Right lobe of liver (tissue), 6 donors: ENCODE data around the gene MAN2B2. TPM values are rescaled to one million over a fixed set of nuclear protein-coding genes. Genes with fewer than 3 reads are reported as not detected.

Experiments
- ATAC-seq, 4 donors: fragments of 200-7000 bp; cut with Tn5 transposase; one replicate each; pipeline ENCODE4 v1.9.1; 2020; ENCODE audit warnings: mild to moderate bottlenecking in 4 of 4, moderate library complexity in 4 of 4
- DNase-seq, 3 donors: peaks; one replicate each; pipeline ENCODE4 v3.0.0-alpha.2; 2020
- H3K27ac ChIP-seq, 3 donors: fragments of 200-600 bp; one replicate each; pipeline ENCODE4 v1.8.0; 2022
- H3K27me3 ChIP-seq, 2 donors: fragments of 200-600 bp; one replicate each; pipeline ENCODE4 v1.8.0; 2022
- H3K36me3 ChIP-seq, 4 donors: fragments of 200-600 bp; sonication (generic) in 1 of 4; one replicate each; pipeline versions ENCODE4 v1.5.1 to v1.8.0; 2017 to 2022; ENCODE audit warnings: control low read depth in 1 of 4
- H3K4me1 ChIP-seq, 4 donors: fragments of 200-600 bp; sonication (generic) in 1 of 4; one replicate each; pipeline versions ENCODE4 v1.5.1 to v1.8.0; 2017 to 2022; ENCODE audit warnings: control low read depth in 1 of 4
- H3K4me3 ChIP-seq, 3 donors: fragments of 200-600 bp; one replicate each; pipeline ENCODE4 v1.8.0; 2022
- H3K9me3 ChIP-seq, 4 donors: fragments of 200-600 bp; sonication (generic) in 1 of 4; one replicate each; pipeline versions ENCODE4 v1.5.1 to v1.8.0; 2017 to 2022; ENCODE audit warnings: control low read depth in 1 of 4
- CTCF ChIP-seq, 4 donors: fragments of 200-600 bp in 3 of 4; fragments of 450-650 bp in 1 of 4; IDR thresholded peaks; one replicate each; pipeline versions ENCODE4 v1.5.1 to v1.8.0; 2016 to 2022; ENCODE audit warnings: antibody characterized with exemption in 4 of 4, mild to moderate bottlenecking in 2 of 4
- POLR2A ChIP-seq: fragments of 450-650 bp; IDR thresholded peaks from one replicate; pipeline ENCODE4 v1.6.1; 2017; ENCODE audit warnings: antibody characterized with exemption, mild to moderate bottlenecking
- WGBS: methylation state at CpG from one replicate; pipeline ENCODE4 v1.1.6; 2018; ENCODE audit warnings: low coverage, low lambda C conversion rate; ENCODE audit not compliant: insufficient coverage; ENCODE audit errors: missing lambda C conversion rate; 5-methylcytosine and 5-hydroxymethylcytosine counted together
- intact Hi-C, 2 donors: fragments of 100-400 bp; cut with DNase I; formaldehyde crosslinking; loops; one replicate each; pipeline versions ENCODE4 v1.11.2 to v1.14.1; 2022
- total RNA-seq, 6 experiments: library from RNA; depleted of rRNA in 2 of 6; stranded (reverse); fragments of >200 nt in 2 of 6; fragmentation: NEBNext Ultra II Directional in 3 of 6; extraction: Animal tissue kit (Norgen Biotek cat#: 25700) in 3 of 6; gene quantifications; one replicate each; pipeline versions ENCODE4 v1.1.0 to v1.2.4, GENCODE V29; 2016 to 2023
- donor health status: DM: no; HTN: yes; CAD: no.
- donor health status: DM: no; HTN: no; CAD: no.
- donor health status: DM: no; HTN: no; CAD: no.
- donor health status: DM: no; HTN: yes; CAD: no.
- donor health status: DM: no; HTN: yes; CAD: no.

Gene MAN2B2
- total RNA-seq, 6 experiments from 2014 or later = 22.3 to 34.1 (median 27.5) TPM

DNA sequence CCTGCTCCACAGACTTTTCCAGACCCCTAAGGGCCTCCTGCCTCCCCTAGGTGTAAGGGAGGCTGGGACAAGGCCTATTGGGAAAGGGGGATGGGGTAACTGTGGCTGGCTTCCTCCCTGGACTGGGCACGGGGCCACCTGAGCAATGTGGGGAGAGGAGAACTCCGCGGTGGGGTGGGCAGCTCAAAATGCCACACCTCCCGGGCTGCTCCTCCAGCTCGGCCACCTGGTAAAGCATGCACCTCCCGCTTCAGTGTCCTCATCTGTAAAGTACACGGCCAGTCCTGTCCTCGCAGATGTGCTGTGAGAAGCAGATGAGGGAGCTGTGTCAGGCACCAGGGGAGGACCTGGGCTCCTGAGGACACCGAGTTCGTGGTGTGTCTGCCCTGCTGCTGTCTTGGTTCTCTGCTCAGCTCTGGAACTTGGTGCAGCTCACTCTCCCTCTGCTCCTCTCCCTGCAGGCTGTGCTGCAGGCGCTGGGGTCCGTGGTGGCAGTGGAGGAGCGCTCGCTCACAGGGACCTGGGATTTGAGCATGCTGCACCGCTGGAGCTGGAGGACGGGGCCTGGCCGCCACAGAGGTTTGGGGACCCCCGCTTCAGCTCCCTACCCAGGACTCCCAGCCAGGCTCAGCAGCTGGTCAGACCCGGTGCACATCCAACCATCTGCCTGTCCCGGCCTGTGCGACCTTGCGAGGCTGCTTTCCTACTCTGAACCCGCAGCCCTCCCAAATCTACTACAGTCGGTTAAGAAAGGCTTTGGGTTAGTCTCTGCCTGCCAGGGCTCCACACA is 44.7 kb downstream of the MAN2B2 start:
- H3K27me3 ChIP-seq = no peaks in the 10 kb centered on the region
- peaks cover 0 to 29% (median 0%) of the 10 kb centered on the region in 4 donors for H3K36me3 ChIP-seq
- H3K4me3 ChIP-seq = no peak overlapping the region
- WGBS = 70% methylated on average over 2 of the region's 24 CpGs
- peak in 2 of 4 donors; percentile 9 to 14 for ATAC-seq
- no peak overlapping the region for H3K27ac ChIP-seq
- TF ChIP-seq CTCF (IDR thresholded peaks at IDR 0.05) (no peak), POLR2A (no peak)
- H3K9me3 ChIP-seq = no peaks in the 10 kb centered on the region
- DNase-seq = no peak
- intact Hi-C loops = no loop called here
- no peaks in the 10 kb centered on the region for H3K4me1 ChIP-seq

- ATAC-seq (peak in 2 of 4 donors; percentile 7 to 27), DNase-seq (no peak)
- Histone ChIP-seq H3K36me3 (peaks cover 0 to 23% (median 0%) of the 10 kb centered on the region in 4 donors), H3K9me3 (no peaks in the 10 kb centered on the region), H3K4me3 (no peak overlapping the region), H3K27me3 (no peaks in the 10 kb centered on the region), H3K4me1 (no peaks in the 10 kb centered on the region), H3K27ac (no peak overlapping the region)
- WGBS = 73% methylated on average over 4 of the region's 10 CpGs
- intact Hi-C loops = no loop called here
- TF ChIP-seq CTCF (IDR thresholded peaks at IDR 0.05) (no peak), POLR2A (no peak)
These were observed 45.3 kb downstream of the MAN2B2 start for GRCh38 chr4:6620296-6620695.

DNA sequence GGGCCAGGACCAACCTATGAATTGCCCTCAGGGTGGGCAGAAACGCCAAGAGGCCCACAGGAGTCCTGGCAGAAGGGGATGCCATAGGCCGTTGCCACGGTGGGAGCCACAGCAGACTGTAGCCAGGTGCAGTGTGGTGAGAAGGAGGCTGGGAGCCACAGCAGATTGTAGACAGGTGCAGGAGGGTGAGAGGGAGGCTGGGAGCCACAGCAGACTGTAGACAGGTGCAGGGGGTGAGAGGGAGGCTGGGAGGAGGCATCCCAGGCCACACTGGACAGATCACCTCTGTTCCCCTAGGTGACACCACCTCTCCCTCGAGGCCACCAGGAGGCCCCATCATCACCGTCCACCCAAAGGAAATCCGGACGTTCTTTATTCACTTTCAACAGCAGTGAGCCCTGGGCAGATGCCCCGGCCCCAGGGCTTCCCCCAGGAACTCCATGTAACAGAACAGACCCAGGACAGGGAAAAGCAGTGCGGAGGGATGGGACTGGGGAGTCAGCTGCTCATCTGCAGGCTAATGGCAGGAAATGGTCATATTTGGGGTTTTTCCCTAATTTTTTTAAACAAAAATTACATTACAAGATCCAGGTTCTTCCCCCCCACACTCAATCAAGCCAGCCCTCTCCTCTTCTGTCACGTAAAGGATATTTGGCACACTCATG is 46.0 kb downstream of the MAN2B2 start:
- 90% methylated on average over 7 of the region's 10 CpGs for WGBS
- peak in 2 of 4 donors; percentile 18 to 39 for ATAC-seq

GRCh38 chr4:6621556-6621927 is 46.6 kb downstream of the MAN2B2 start:
- H3K4me3 ChIP-seq = no peak overlapping the region
- no peak for DNase-seq

More for the DNA sequence above, 46.0 kb downstream of the MAN2B2 start:
- DNase-seq = no peak
- Histone ChIP-seq H3K4me1 (no peaks in the 10 kb centered on the region), H3K9me3 (no peaks in the 10 kb centered on the region), H3K36me3 (peaks cover 0 to 21% (median 0%) of the 10 kb centered on the region in 4 donors), H3K4me3 (no peak overlapping the region), H3K27ac (no peak overlapping the region), H3K27me3 (no peaks in the 10 kb centered on the region)
- TF ChIP-seq POLR2A (no peak), CTCF (IDR thresholded peaks at IDR 0.05) (no peak)
- intact Hi-C loops = no loop called here

More at GRCh38 chr4:6621556-6621927, 46.6 kb downstream of the MAN2B2 start:
- H3K9me3 ChIP-seq = no peaks in the 10 kb centered on the region
- peaks cover 0 to 16% (median 0%) of the 10 kb centered on the region in 4 donors for H3K36me3 ChIP-seq
- intact Hi-C loops = no loop called here
- no peak for ATAC-seq
- H3K4me1 ChIP-seq = no peaks in the 10 kb centered on the region
- no peaks in the 10 kb centered on the region for H3K27me3 ChIP-seq
- 67% methylated on average over 2 of the region's 13 CpGs for WGBS
- no peak for TF ChIP-seq CTCF (IDR thresholded peaks at IDR 0.05)
- no peak for TF ChIP-seq POLR2A
- H3K27ac ChIP-seq = no peak overlapping the region
